Measurements from ENCODE around the gene NARS2. TPM values are rescaled to one million over a fixed set of nuclear protein-coding genes. Genes with fewer than 3 reads are reported as not detected.

The NARS2 gene
- total RNA-seq, 1 experiment from 2014 or later: 23.4 TPM

Other genes with a start within 250 kb of the NARS2 start
- gene GAB2, start 157.0 kb downstream of the NARS2 start, total RNA-seq (2014; rRNA removed; shearing (Covaris generic)): 1.7 and 2.9 TPM in 2 replicates

Data from M059J (cell line).